ENCODE measurements around the gene INSC. TPM values are rescaled to one million over a fixed set of nuclear protein-coding genes. Genes with fewer than 3 reads are reported as not detected.

The INSC gene
- total and polyA plus RNA-seq, 2 experiments from 2014 or later: 0.97 to 1.5 TPM

- TF ChIP-seq ZNF462 (CRISPR knock-in tag; IDR thresholded peaks at IDR 0.05): no peak
- TF ChIP-seq, protein P1, sequence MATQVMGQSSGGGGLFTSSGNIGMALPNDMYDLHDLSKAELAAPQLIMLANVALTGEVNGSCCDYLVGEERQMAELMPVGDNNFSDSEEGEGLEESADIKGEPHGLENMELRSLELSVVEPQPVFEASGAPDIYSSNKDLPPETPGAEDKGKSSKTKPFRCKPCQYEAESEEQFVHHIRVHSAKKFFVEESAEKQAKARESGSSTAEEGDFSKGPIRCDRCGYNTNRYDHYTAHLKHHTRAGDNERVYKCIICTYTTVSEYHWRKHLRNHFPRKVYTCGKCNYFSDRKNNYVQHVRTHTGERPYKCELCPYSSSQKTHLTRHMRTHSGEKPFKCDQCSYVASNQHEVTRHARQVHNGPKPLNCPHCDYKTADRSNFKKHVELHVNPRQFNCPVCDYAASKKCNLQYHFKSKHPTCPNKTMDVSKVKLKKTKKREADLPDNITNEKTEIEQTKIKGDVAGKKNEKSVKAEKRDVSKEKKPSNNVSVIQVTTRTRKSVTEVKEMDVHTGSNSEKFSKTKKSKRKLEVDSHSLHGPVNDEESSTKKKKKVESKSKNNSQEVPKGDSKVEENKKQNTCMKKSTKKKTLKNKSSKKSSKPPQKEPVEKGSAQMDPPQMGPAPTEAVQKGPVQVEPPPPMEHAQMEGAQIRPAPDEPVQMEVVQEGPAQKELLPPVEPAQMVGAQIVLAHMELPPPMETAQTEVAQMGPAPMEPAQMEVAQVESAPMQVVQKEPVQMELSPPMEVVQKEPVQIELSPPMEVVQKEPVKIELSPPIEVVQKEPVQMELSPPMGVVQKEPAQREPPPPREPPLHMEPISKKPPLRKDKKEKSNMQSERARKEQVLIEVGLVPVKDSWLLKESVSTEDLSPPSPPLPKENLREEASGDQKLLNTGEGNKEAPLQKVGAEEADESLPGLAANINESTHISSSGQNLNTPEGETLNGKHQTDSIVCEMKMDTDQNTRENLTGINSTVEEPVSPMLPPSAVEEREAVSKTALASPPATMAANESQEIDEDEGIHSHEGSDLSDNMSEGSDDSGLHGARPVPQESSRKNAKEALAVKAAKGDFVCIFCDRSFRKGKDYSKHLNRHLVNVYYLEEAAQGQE (IDR thresholded peaks at IDR 0.05; ENCODE audit: unreplicated experiment): no peak
- TF ChIP-seq ETS1 (IDR thresholded peaks at IDR 0.05): no peak
- no peak for TF ChIP-seq JUNB (IDR thresholded peaks at IDR 0.05; ENCODE audit: unreplicated experiment)
Measured at GRCh38 chr11:15278128-15278527, 163.4 kb downstream of the INSC start (continued).

- Histone ChIP-seq H3F3A (replicated peaks; ENCODE audit: low read depth) (no peaks in the 10 kb centered on the region), H3K4me3 (no peak overlapping the region), H3K27ac (ENCODE audit: low read depth) (no peak overlapping the region), H2AFZ (no peak overlapping the region), H3K27me3 (ENCODE audit: insufficient read depth) (no peaks in the 10 kb centered on the region), H3K36me3 (ENCODE audit: insufficient read depth) (no peaks in the 10 kb centered on the region), H3K79me2 (replicated peaks; ENCODE audit: insufficient read depth) (no peaks in the 10 kb centered on the region), H3K4me2 (no peak overlapping the region), H3K4me1 (ENCODE audit: insufficient read depth) (peaks cover 7% of the 10 kb centered on the region; the same call in 1 of the 2 replicates), H4K20me1 (replicated peaks; ENCODE audit: insufficient read depth) (no peaks in the 10 kb centered on the region), H3K9me2 (ENCODE audit: insufficient read depth) (no peaks in the 10 kb centered on the region)
- Mint-ChIP-seq H3K9me3 (no peaks in the 10 kb centered on the region), H3K4me3 (no peak overlapping the region), H3K27me3 (ENCODE audit: insufficient read depth, low read depth, poor library complexity) (no peaks in the 10 kb centered on the region), H3K4me1 (peaks cover 11% of the 10 kb centered on the region), H3K36me3 (ENCODE audit: low read depth) (no peaks in the 10 kb centered on the region), H3K27ac (no peak overlapping the region)
- DNase-seq (ENCODE audit: low spot score) (no peak), ATAC-seq (no peak)
- TF ChIP-seq POLR2AphosphoS5 (IDR thresholded peaks at IDR 0.05; ENCODE audit: low read depth): no peak
- no peak for TF ChIP-seq CREB1 (CRISPR knock-in tag; IDR thresholded peaks at IDR 0.05; ENCODE audit: low read depth)
- TF ChIP-seq EZH2phosphoT487 (IDR thresholded peaks at IDR 0.05; ENCODE audit: unreplicated experiment): no peak
- no peak for TF ChIP-seq NANOG (IDR thresholded peaks at IDR 0.05; ENCODE audit: borderline replicate concordance)
- TF ChIP-seq EZH2 (IDR thresholded peaks at IDR 0.05; ENCODE audit: low read depth, unreplicated experiment): no peak
- no peak for TF ChIP-seq ETS1 (IDR thresholded peaks at IDR 0.05)
Measured at GRCh38 chr11:15280393-15280792, 165.7 kb downstream of the INSC start.

Data from GM23338 (cell line).